ENCODE measurements around the gene MEMO1.
"Not testable (repeated sequence)": the region's sequence is repeated elsewhere in the genome, so short reads cannot be mapped to it uniquely, and the experiment has no call there.

The MEMO1 gene

DNA sequence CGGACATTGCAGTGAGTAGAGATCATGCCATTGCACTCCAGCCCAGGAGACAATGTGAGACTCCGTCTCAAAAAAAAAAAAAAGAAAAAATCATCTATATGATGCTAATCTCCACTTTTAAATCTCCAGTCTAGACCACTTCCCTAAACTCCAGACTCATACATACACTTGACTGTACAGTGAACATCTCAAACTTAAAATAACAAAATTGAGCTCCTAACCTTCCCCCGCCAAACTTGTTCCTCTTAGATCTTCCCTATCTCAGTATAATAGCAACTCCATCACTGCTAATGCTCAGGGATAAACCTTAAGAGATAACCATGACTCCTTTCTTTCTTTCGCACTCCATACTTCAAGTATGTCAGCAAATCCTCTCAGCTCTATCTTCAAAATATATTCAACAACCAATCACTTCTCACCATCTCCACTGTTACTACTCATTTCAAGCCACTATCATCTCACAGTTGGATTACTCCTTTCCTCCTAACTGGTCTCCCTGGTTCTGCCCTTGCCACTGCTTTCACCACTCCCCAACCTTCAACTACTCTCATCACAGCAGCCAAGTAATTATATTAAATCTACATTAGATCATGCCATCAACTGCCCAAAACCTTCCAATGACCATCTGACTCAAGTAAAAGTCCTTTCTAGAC, 12.0 kb downstream of the MEMO1 start:
- DNase-seq (ENCODE audit: low read depth): no peak

DNA sequence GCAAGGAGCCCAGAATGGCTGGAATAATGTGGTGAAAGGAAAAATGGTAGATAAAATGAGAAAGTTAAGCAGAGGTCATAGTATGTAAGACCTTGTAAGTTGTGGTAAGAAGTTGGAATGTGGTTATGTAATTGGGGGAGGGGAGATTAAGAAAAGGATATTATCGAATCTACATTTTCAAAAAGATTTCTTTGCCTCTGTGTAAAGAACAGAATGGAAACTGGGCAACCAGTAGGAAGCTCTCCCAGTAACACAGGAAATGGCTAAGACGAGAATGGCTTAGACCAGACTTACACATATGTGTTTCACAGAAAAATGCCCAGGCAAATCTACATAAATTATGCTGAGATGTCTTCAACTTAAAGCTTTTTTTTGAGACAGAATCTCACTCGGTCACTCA, 13.2 kb downstream of the MEMO1 start:
- peak; percentile 71 for DNase-seq (ENCODE audit: low read depth)

DNA sequence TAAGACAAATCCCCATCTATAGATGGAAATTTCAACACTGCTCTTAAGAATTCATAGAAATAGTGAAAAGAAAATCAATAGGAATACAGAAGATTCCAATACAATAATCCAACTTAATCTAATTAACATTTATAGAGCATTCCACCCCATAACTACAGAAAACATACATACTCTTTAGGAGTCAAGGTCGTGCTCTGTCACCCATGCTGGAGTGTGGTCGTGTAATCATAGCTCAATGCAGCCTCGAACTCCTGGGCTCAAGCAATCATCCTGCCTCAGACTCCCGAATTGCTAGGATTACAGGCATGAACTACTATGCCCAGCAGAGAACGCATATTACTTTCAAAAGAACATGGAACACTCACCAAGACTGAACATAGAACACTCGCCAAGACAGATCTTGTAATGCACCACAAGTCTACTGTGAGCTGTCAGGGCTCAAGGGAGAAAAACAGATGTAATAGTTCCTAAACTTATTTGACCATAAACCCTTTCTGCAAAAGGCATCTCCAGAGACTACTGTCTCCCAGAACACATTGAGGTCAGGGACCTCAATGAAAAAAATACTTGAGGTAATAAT, 14.1 kb downstream of the MEMO1 start:
- peak; percentile 15 for DNase-seq (ENCODE audit: low read depth)

DNA sequence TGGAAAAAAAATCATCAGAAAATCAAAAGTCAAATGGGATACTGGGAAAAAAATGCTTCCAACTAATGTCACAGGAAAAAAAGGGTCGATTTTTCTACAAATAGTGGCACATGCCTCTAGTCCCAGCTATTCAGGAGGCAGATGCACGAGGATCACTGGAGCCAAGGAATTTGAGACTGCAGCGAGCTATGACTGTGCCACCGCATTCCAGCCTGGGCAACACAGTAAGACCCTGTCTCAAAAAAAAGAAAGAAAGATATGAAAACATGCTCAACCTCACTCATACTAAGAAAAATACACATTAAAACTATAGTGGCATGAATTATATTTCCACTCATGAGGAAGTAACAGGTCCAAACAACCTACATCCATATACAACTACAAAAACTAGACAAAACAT, 17.9 kb downstream of the MEMO1 start:
- no peak for DNase-seq (ENCODE audit: low read depth)

DNA sequence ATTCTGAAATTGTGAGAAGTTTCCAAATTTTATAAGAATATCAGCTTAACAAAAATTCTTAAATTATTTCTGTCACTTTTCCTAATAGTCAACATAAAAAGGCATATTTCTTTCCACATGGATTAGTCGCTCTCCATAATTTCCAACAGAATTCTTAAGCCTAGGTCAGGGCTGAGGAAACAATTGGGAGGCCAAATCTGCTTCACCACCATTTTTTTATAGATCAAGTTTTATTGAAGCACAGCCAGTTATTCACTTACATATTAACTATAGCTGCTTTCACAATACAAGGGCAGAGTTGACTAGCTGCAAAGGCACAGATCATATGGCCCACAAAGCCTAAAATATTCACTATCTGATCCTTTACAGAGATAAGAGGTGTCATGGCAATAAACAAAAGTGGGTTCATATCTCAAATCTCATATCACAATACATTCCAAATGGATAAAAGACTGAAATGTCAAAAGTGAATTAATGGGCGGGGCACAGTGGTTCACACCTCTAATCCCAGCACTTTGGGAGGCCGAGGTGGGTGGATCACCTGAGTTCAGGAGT, 18.7 kb downstream of the MEMO1 start:
- DNase-seq (ENCODE audit: low read depth): no peak

DNA sequence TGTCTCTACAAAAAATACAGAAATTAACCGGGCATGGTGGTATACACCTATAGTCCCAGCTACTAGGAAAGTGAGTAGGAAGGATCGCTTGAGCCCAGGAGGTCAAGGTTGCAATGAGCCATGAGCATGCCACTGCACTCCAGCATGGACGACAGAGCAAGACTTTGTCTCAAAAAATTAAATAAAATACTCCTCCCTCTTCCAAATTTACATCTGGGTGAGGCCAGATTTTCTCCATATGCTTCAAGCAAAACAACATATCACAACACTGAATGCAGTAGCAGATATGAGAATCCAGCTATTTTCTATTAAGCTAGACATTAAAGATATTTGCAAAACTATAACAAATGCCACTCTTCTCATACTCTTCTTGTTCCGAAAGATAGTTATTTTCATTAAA, 20.9 kb downstream of the MEMO1 start:
- DNase-seq (ENCODE audit: low read depth): no peak

DNA sequence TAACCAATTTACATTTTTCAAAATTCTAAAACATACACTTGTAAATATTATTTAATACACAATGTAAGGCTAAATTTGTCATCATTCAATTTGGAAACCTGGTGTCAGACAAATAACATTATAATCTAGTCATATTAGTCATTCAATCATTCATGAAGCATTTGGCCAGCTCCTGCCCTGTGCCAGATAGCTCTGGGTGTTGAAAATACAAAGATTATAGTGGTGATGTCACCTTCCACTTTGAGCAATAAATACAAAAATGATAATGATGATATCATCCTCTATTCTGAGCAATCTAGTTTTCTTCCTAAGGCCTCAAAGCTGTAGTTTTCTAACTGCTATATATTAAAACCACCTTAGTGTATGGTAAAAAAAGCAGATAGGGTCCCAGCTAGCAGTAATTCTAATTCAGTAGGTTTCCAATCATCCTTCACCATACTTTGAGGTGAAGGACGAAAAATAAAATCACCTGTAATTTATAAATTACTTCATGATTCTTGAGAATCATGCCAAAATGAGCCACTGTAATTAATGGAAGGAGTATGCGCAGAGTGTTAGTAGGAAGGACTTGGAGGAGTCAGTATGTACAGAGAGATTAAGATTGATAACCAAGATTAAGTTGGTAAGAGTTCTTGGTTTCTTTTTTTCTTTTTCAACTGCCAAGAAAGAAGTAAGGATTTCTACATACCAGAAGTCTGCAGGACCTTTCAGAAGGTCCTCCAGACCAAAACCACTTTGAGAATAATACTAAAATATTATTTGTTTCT, 23.2 kb downstream of the MEMO1 start:
- peak; percentile 91 for DNase-seq (ENCODE audit: low read depth)

DNA sequence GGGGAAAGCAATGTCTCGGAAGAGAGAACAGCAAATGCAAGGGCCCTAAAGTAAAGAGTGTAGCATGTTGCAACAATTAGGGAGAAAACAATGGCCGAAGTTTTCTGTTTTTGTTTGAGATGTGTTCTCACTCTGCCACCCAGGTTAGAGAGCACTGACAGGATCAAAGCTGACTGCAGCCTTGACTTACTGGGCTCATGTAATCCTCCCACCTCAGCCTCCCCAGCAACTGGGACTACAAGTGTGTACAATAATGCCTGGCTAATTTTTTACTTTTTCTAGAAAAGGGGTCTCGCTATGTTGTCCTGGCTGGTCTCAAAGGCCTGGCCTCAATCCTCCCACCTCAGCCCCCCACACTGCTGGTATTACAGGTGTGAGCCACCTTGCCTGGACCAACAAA, 23.9 kb downstream of the MEMO1 start:
- DNase-seq (ENCODE audit: low read depth): no peak

DNA sequence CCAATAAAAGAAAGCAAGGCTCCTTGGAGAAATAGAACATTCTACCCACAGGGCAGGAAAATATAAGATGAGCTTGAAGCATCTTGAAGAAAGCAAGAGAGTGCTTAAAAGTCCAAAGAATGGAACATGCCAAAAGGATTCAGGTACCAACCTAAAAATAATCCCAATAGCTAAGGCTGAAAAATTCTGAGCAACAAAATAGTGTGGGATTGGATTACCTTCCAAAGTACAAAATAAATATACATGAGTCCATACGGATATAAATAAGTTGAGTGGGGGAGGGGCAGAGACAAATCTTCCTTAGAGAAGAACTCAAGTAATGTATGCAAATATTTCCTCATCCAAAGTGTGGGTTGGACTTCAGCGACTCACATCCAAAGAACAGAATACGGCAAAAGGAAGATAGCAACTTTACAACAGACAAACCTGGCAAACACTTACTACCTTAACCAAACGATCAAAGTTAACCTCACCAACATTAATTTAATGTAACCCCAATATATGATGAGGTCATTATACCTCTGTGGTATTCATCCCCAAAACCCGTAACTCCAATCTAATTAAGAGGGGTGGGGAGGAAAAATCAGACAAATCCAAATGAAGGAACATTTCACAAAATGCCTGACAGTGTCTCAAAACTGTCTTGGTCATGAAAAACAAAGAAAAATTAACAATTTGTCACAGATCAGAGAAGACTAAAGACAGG, 26.9 kb downstream of the MEMO1 start:
- no peak for DNase-seq (ENCODE audit: low read depth)

DNA sequence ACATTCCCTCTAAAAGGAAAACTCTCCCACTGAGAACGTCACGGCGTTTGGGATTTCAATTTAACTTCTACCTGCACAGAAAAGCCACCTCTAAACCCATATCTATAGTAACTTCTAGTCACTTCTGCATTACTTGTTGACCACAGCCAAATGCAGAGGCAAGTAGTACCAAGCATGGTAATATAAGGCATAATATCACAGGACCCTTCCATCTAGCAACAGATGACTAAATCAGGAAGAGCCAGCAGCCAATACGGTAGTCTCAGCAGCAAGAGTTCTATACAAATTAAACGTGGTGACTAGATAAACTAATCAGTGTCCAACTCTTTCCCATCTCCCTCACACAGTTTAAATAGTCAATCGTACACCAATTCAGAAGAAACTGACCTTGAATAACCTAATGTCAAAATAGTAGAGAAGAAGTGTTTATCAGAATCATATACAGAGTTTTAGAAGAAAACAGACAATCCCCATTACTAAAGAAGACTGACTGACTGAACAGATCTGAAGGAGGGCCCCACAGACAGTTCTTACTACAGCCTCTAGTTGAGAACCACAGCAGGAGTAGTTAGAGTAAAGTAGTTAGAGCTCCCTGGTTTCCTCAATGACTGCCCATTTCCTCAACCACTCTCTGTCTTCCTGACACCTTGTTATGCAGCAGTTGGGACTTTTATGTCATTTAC, 30.0 kb downstream of the MEMO1 start:
- DNase-seq (ENCODE audit: low read depth): peak; percentile 77

DNA sequence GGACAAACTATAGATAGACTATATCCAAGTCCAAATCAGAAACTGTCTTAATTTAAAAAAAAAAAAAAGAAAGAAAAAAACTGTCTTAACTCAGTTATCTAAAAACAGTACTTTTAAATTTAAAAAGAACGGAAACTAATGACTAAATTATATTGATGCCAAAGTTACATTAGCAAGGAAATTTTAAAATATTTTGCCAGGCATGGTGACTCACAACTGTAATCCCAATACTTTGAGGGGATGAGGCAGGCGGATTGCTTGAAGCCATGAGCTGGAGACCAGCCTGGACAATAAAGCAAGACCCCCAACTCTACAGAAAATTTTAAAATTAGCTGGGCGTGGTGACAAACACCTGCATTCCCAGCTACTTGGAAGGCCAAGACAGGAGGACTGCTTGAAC, 30.9 kb downstream of the MEMO1 start:
- no peak for DNase-seq (ENCODE audit: low read depth)

DNA sequence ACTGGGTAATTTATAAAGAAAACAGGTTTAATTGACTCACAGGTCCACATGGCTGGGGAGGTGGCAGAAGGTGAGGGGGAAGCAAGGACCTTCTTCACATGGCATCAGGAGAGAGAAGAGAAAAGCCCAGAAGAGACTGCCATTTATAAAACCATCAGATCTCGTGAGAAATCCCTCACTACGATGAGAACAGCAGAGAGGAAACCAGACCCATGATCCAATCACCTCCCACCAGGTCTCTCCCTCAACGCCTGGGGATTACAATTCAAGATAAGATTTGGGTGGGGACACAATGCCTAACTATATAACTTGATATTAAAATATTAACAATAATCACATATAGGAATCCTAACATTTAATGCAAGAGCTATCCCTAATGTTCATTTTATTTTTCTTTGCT, 31.8 kb downstream of the MEMO1 start:
- DNase-seq (ENCODE audit: low read depth): no peak

DNA sequence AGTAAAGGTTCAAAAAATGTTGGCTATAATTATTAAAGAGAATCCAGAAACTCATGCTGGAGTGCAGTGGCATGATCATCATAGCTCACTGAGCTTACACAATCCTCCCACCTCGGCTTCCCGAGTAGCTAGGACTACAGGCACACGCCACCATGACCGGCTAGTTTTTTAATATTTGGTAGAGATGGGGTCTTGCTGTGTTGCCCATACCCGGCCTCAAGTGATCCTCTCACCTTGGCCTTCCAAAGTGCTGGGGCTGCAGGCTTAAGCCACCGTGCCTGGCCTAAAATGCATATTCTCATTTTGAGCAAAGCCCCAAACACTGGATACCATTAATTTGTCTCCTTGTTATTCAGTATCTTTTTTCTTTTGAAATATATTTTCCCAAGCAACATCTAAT, 32.4 kb downstream of the MEMO1 start:
- DNase-seq (ENCODE audit: low read depth): no peak

DNA sequence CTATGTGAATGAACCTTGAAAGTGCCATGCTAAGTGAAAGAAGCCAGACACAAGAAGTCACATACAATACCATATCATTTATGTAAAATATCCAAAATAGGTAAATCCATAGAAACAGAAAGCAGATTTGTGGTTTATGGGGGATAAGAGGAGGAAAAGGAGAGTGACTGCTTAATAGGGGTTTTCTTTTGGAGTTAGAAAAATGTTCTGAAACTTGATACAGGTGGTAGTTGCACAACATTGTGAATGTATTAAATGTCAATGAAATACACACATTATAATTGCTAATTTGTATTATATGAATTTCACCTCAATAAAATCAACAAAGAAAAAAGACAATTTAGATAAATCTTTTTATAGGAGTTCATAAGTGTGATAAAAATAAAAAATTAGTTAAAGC, 37.1 kb downstream of the MEMO1 start:
- peak; percentile 47 for DNase-seq (ENCODE audit: low read depth)

DNA sequence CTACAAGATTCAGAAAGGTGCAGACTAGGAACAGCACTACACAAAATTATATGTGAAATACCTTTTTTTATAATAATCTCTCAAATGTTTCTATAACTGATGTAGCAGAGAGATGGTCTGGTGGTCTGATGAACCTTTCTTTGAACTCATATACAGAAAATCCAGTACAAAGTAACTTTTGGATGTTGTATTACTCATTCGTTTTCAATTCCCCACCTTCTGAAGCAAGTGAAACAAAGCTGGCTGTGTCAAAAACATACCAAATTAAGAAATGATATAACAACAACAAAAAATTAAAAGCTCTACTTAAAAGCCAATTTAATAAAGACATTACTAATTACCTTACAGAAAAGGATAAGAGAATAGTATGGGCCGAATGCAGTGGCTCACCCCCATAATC, 38.7 kb downstream of the MEMO1 start:
- no peak for DNase-seq (ENCODE audit: low read depth)

DNA sequence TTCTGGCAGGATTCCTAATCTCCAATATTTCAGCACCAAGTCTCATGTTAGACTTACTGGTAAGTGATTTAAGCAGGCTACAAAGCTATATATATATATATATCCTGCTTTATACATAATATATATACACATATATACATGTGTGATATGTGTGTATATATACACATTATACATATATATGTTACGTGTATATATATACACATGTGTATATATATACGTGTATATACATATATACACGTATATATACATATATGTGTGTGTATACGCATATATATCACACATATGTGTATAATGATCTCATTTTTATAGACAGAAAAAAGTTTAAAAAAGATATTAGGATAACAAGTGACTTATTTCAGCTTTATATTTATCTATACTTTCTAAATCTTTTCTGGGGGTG, 41.6 kb downstream of the MEMO1 start:
- DNase-seq (ENCODE audit: low read depth): no peak

DNA sequence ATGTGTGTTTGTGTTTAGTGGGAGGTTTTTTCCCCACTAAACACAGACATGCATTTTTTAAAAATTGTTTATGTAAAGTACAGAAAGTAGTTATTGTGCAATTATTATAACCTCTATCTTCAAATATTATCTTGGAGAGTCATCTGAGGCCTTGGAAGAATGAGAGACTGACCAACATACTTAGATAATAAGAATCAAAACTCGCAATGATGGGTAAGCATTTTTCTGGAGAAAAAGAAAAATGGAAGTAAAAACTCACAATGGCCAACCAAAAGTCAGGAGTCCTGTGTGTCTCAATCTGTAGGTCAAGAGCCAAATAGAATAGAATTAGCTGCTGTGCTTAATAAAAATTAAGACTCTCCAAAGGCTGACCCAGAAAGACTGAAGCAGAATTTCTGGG, 43.0 kb downstream of the MEMO1 start:
- DNase-seq (ENCODE audit: low read depth): peak; percentile 77

DNA sequence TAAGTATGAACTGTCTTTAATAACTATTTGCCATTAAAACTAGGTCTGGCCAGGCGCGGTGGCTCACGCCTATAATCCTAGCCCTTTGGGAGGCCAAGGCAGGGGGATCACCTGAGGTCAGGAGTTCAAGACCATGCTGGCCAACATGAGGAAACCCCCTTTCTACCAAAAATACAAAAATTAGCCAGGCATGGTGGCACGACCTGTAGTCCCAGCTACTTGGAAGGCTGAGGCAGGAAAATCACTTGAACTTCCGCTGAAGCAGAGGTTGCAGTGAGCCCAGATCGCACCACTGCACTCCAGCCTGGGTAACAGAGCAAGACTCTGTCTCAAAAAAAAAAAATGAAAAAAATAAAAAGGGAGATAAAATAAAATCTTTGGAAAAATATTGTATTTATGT, 44.4 kb downstream of the MEMO1 start:
- DNase-seq (ENCODE audit: low read depth): not testable (repeated sequence)

DNA sequence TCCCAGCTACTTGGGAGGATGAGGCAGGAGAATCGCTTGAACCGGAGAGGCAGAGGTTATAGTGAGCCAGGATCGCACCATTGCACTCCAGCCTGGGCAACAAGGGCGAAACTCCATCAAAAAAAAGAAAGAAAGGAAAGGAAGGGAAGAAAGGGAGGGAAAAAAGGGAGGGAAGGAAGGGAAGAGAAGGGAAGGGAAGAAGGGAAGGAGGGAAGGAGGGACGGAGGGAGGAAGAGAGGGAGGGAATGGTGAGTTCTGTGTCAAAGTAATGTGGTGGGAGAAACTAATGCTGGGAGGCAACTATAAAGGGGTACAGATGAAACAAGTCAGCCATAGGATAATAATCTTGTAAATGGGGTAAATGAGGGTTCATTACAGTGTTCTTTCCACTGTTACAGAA, 45.7 kb downstream of the MEMO1 start:
- no peak for DNase-seq (ENCODE audit: low read depth)

DNA sequence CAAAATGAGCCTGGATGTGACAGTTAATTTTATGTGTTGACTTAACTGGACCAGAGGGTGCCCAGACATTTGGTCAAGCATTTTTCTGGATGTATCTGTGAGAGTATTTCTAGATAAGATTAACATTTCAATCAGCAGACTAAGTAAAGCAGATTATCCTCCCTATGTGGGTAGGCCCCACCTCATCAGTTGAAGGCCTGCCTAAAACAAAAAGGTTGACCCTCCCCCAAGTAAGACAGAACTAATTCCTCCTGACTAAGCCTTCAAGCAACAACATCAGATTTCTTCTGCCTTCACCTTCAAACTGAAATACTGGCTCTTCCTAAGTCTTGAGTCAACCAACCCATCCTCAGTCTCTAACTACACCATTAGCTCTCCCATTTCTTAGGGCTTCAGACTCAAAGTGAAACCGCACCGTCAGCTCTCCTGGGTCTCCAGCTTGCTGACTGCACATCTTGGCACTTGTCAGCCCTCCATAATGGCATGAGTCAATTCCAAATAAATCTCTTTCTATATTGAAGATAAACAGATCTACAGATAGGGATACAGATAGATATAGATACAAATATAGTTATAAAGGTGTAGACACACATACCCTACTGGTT, 47.9 kb downstream of the MEMO1 start:
- no peak for DNase-seq (ENCODE audit: low read depth)

DNA sequence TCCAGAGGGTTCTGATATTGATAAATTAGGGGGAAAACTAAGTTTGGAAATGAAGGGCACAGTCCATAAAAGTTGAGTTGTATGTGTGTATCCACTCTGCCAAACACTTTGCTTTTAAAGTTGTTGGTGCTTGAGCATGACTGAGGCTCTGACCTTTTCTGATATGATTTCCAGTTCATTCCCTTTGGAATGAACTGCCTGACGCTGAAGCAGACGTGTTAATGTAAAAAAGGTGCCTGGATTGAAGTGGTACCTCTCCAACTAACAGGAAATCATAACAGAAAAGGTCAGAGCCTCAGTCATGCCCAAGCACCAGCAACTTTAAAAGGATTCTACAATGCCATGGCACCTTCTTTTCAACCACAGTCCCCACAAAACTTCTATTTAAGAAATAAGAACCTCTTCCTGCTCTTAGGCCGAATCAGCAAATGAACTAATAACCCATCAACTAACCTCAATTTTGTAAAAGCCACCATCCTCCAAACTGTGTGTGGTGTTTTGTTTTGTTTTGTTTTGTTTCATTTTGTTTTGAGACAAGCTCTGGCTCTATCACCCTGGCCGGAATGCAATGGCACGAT, 52.6 kb downstream of the MEMO1 start:
- no peak for DNase-seq (ENCODE audit: low read depth)
